ENCODE data around the gene MAS1L. TPM values are rescaled to one million over a fixed set of nuclear protein-coding genes. Genes with fewer than 3 reads are reported as not detected.

The MAS1L gene
- polyA plus RNA-seq, 1 donor from 2014 or later = not detected

GRCh38 chr6:29461021-29461814 lies 26.5 kb downstream of the MAS1L start:
- Histone ChIP-seq H3F3A (ENCODE audit: insufficient read depth, low read length, poor library complexity, severe bottlenecking) (no peaks in the 10 kb centered on the region), H4K20me1 (ENCODE audit: insufficient read depth) (no peaks in the 10 kb centered on the region), H3K4me3 (ENCODE audit: low read length) (no peak overlapping the region), H3K79me2 (replicated peaks; ENCODE audit: insufficient read depth, low read length) (no peaks in the 10 kb centered on the region), H3K9ac (ENCODE audit: low read length) (no peak overlapping the region), H3K9me3 (ENCODE audit: low read length) (no peaks in the 10 kb centered on the region), H3K36me3 (ENCODE audit: insufficient read depth, low read length) (no peaks in the 10 kb centered on the region), H3K27me3 (ENCODE audit: insufficient read depth, low read depth, low read length) (no peaks in the 10 kb centered on the region), H3K4me2 (ENCODE audit: low read length) (no peak overlapping the region), H3K27ac (ENCODE audit: low read length) (no peak overlapping the region), H3K9me2 (ENCODE audit: insufficient read depth, low read length) (no peaks in the 10 kb centered on the region), H2AFZ (ENCODE audit: low read depth, low read length) (no peak overlapping the region)
- TF ChIP-seq TAF1 (IDR thresholded peaks at IDR 0.05; ENCODE audit: low read depth) (no peak), EZH2 (IDR thresholded peaks at IDR 0.05; ENCODE audit: borderline replicate concordance, insufficient read depth, low read length, poor library complexity, severe bottlenecking) (no peak), CTCF (IDR thresholded peaks at IDR 0.05; ENCODE audit: poor library complexity, severe bottlenecking) (no peak), RAD21 (conservative IDR thresholded peaks at IDR 0.05) (no peak), POLR2AphosphoS5 (IDR thresholded peaks at IDR 0.05) (no peak), MXI1 (conservative IDR thresholded peaks at IDR 0.05; ENCODE audit: poor library complexity, severe bottlenecking) (no peak)

- H3K27me3 ChIP-seq (ENCODE audit: insufficient read depth, low read depth, low read length) = no peaks in the 10 kb centered on the region
- no peak for TF ChIP-seq TAF1 (IDR thresholded peaks at IDR 0.05; ENCODE audit: low read depth)
- TF ChIP-seq SMC3 (conservative IDR thresholded peaks at IDR 0.05; ENCODE audit: poor library complexity) = no peak
- no peak for TF ChIP-seq POLR2AphosphoS5 (IDR thresholded peaks at IDR 0.05)
- H3K9me3 ChIP-seq (ENCODE audit: low read length) = no peaks in the 10 kb centered on the region
- H3K27ac ChIP-seq (ENCODE audit: low read length) = no peak within 1 kb of the TSS
- H2AFZ ChIP-seq (ENCODE audit: low read depth, low read length) = no peak within 1 kb of the TSS
- H3K36me3 ChIP-seq (ENCODE audit: insufficient read depth, low read length) = no peaks in the 10 kb centered on the region
- no peaks in the 10 kb centered on the region for H4K20me1 ChIP-seq (ENCODE audit: insufficient read depth)
- H3F3A ChIP-seq (ENCODE audit: insufficient read depth, low read length, poor library complexity, severe bottlenecking) = no peaks in the 10 kb centered on the region
- no peaks in the 10 kb centered on the region for H3K9me2 ChIP-seq (ENCODE audit: insufficient read depth, low read length)
- no peak within 1 kb of the TSS for H3K4me2 ChIP-seq (ENCODE audit: low read length)
- H3K79me2 ChIP-seq (replicated peaks; ENCODE audit: insufficient read depth, low read length) = no peaks in the 10 kb centered on the region
- H3K4me3 ChIP-seq (ENCODE audit: low read length) = no peak within 1 kb of the TSS
- H3K9ac ChIP-seq (ENCODE audit: low read length) = no peak within 1 kb of the TSS
These were observed 30.8 kb downstream of the MAS1L start, which contains the start of the genes OR11A1 and OR2H1 for GRCh38 chr6:29456971-29457370. TSS of gene OR11A1 (minus strand) at chr6:29457071. CDS start at chr6:29427641, 29,430 bp downstream. TSS of gene OR2H1 (plus strand) at chr6:29457155. CDS start at chr6:29461770, 4,615 bp downstream.

DNA sequence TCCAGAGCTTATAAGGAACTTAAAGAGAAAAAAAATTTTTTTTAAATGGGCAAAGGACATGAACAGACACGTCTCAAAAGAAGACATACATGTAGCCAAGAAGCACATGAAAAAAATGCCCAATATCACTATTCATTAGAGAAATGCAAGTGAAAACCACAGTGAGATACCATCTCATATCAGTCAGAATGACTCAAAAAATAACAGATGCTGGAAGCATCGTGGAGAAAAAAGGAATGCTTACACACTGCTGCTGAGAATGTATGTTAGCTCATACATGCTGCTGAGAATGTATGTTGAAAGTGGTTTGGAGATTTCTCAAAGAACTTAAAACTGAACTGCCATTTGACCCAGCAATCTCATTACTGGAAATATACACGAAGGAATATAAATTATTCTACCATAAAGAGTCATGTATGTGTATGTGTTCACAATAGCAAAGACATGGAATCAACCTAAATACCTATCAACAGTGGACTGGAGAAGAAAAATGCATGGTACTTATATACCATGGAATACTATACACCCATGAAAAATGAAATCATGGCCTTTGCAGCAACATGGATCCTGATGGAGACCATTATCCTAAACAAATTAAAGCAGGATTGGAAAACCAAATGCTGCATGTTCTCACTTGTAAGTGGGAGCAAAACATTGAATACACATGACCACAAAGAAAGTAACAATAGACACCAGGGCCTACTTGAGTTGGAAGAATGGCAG lies 36.1 kb downstream of the MAS1L start:
- H3K9ac ChIP-seq (ENCODE audit: low read length) = no peak overlapping the region
- no peak overlapping the region for H3K27ac ChIP-seq (ENCODE audit: low read length)
- no peak overlapping the region for H3K4me3 ChIP-seq (ENCODE audit: low read length)
- H3K27me3 ChIP-seq (ENCODE audit: insufficient read depth, low read depth, low read length) = no peaks in the 10 kb centered on the region
- H4K20me1 ChIP-seq (ENCODE audit: insufficient read depth) = no peaks in the 10 kb centered on the region
- H3K9me3 ChIP-seq (ENCODE audit: low read length) = no peaks in the 10 kb centered on the region
- no peak for TF ChIP-seq POLR2AphosphoS5 (IDR thresholded peaks at IDR 0.05)
- no peaks in the 10 kb centered on the region for H3K9me2 ChIP-seq (ENCODE audit: insufficient read depth, low read length)
- no peaks in the 10 kb centered on the region for H3F3A ChIP-seq (ENCODE audit: insufficient read depth, low read length, poor library complexity, severe bottlenecking)
- no peak overlapping the region for H2AFZ ChIP-seq (ENCODE audit: low read depth, low read length)
- no peak overlapping the region for H3K4me2 ChIP-seq (ENCODE audit: low read length)
- no peaks in the 10 kb centered on the region for H3K79me2 ChIP-seq (replicated peaks; ENCODE audit: insufficient read depth, low read length)
- H3K36me3 ChIP-seq (ENCODE audit: insufficient read depth, low read length) = no peaks in the 10 kb centered on the region

Measured in neural cell (in vitro differentiated cells).